ENCODE data around the gene UNC45B.
"Not testable (repeated sequence)": the region's sequence is repeated elsewhere in the genome, so short reads cannot be mapped to it uniquely, and the experiment has no call there.

The UNC45B gene

DNA sequence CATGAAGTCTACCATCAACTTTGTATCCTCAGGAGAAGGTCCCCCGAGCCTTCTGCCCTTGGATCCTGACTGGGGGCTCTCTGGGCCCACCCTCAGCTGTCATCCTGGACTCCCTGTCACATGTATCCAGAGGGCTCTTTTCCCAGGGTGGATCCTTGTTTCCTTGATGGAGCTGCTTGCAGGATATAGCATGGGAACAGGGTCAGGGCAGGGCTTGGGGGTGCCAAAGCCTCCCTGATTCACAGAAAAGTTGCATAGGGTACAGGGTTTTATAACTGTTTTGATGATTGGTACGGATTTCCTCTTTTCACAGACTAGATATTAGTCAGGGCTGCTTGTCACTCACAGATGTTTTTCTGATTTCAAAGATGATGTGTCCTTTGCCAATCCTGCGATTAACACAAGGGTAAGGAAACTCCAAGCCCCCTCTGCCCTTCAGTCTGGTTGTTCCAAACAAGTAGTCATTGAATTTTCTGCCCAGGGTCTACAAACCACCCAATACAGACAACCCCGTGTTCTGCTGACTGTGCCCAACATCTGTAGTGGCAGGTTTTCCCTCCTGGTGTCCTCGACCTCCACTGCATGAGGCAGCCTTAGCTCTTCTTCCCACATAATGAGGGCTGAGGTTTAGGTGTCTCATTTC is 67.1 kb downstream of the UNC45B start:
- no peak for DNase-seq (ENCODE audit: low spot score)

DNA sequence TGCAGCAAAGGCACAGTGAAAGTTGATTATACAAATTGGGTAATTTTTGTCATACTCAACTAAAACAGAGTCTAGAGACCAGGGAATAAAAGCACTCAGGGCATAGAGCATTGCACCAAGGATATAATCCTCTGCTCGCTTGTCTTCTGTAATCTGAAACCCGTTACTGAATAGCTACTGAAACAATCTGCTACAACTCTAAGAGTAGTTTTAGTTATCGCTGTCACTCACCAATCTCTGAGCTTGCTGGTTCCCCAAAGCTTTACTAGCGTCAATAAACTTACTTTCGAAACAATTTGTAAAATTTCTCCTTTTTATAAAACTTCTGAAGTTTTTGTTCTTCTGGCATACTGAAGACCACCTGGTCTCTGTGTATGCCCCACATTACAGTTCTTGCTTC is 69.5 kb downstream of the UNC45B start:
- DNase-seq (ENCODE audit: low spot score), result no peak

GRCh38 chr17:35218915-35219314 is 71.3 kb downstream of the UNC45B start:
- no peak for DNase-seq (ENCODE audit: low spot score)

GRCh38 chr17:35222452-35222851 is 74.8 kb downstream of the UNC45B start:
- DNase-seq (ENCODE audit: low spot score), result no peak

GRCh38 chr17:35224436-35224835 is 76.8 kb downstream of the UNC45B start:
- no peak for DNase-seq (ENCODE audit: low spot score)

DNA sequence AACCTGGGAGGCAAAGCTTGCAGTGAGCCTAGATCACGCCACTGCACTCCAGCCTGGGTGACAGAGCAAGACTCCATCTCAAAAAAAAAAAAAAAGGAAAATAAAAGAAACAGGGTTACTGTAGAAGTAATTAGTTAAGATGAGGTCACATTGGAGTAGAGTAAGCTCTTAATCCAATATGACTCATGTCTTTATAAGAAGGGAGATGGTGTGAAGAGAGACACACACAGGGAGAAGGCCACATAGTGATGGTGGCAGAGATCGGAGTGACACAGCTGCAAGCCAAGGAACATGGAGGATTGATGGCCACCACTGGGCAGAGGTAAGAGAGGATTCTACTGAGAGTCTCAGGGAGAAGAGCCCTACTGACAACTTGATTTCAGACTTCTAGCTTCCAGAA is 79.9 kb downstream of the UNC45B start:
- no peak for DNase-seq (ENCODE audit: low spot score)

- no peak for DNase-seq (ENCODE audit: low spot score)
These were observed 82.0 kb downstream of the UNC45B start for GRCh38 chr17:35229638-35230037.

DNA sequence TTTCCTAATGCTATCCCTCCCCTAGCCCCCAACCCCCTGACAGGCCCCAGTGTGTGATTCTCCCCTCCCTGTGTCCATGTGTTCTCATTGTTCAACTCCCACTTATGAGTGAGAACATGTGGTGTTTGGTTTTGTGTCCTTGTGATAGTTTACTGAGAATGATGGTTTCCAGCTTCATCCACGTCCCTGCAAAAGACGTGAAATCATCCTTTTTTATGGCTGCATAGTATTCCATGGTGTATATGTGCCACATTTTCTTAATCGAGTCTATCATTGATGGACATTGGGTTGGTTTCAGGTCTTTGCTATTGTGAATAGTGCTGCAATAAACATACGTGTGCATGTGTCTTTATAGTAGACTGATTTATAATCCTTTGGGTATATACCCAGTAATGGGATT is 86.7 kb downstream of the UNC45B start:
- DNase-seq (ENCODE audit: low spot score), result not testable (repeated sequence)

GRCh38 chr17:35235289-35235688 is 87.7 kb downstream of the UNC45B start:
- DNase-seq (ENCODE audit: low spot score), result no peak

DNA sequence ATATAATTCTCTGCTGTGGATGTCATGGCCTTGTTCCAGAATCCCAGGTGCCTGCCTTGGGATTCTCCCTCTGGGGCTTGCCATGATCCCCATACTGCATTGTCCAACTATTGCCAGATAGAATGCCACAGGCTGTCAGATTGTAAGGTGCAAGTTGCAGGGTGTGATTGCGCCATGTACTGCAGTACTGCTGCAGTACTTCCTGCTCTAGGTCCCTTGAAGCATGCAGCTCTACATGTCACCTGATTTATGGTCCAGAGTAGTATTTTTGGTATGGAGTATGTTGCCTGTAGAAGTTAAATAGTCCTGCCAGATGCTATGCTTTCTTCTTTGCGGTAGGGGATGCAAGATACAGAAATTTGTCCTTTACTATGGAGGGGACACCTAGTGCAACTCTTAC is 88.3 kb downstream of the UNC45B start:
- no peak for DNase-seq (ENCODE audit: low spot score)

- no peak for DNase-seq (ENCODE audit: low spot score)
These were observed 89.2 kb downstream of the UNC45B start for GRCh38 chr17:35236821-35237220.

GRCh38 chr17:35238821-35239220 is 91.2 kb downstream of the UNC45B start:
- DNase-seq (ENCODE audit: low spot score), result peak; percentile 20

Data from Ammon's horn (tissue), 1 donor.